GM19193 (cell line): ENCODE results near the gene PLEKHH1.

Source experiments
- POLR2A ChIP-seq: IDR thresholded peaks from 4 replicates; pipeline ENCODE4 v1.6.1; 2011; ENCODE audit not compliant: insufficient read depth, insufficient read length; ENCODE audit errors: extremely low read depth

Gene PLEKHH1

DNA sequence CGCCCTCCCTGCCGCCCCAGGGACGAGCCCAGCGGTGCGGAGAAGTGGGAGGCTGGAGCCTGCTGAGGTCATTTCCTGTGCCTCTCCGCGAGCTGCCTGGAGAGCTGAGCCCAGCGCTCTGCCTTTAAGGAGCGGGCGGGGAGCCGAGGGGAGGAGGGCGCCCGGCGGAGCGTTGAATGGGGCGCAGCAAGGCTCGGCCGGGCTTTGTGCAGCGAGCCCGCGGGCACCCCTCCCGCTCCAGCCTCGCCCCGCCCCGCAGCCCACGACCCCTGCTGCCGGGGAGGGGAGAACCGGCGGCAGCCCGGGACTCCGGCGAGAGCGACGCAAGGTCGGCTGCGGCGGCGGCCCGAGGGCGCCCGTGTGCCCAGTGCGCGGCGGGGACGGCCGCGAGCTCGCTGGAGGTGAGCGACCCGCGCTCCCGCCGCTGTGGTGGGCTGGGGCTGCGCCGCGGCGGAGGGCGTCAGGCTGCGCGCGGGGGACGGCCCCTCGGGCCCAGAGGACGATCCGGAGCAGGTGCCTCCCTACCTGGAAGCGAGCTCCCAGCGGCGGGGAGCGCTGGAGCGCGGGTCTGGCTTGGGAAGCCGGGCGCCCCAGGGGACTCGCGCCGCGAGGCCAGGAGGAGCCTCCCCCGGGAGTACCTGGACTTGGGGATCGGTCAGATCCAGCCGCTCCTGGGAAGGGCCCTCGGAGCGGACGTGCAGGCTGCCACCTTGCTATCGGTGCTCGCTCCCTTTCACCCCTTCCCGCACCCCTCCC lies at the start of gene PLEKHH1:
TSS of gene PLEKHH1 (plus strand) at position 293 of the 756 bp plus-strand sequence. CDS start 8,578 bp downstream, outside the sequence.
- no peak for TF ChIP-seq POLR2A

DNA sequence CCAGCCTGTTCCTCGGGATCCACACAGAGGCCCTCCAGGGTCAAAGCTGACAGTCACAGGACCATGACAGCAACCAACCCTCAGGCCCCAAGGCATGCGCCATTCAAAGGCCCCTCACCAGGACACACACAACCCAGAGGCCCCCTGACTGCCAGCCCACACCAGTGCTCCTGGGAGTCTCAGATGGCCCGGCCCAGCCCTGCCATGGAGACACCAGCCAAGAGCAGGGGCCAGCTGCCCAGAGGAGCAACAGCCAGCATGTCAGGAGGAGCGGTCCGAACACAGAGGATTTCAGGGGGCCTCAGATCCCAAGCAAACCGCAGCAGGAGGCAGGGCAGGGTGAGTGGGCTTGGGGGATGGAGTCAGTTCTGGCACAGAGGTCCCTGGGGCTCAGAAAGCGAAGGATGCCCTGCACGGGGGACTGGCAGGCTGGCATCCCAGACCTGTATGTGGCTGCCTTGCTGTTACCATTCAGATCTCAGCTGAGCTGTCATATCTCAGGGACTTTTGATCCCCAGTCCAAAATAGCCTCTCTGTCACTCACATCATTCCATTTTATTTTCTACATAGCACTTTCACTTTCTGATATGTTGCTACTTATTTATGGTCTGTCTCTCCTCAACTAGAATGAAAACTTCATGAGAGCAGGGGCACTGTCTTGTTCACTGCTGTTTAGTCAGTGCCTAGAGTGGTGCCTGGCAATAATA lies 49.4 kb upstream of the PLEKHH1 start:
- TF ChIP-seq POLR2A = no peak

- no peak for TF ChIP-seq POLR2A
Observed at GRCh38 chr14:67485501-67486095, 47.5 kb upstream of the PLEKHH1 start.

DNA sequence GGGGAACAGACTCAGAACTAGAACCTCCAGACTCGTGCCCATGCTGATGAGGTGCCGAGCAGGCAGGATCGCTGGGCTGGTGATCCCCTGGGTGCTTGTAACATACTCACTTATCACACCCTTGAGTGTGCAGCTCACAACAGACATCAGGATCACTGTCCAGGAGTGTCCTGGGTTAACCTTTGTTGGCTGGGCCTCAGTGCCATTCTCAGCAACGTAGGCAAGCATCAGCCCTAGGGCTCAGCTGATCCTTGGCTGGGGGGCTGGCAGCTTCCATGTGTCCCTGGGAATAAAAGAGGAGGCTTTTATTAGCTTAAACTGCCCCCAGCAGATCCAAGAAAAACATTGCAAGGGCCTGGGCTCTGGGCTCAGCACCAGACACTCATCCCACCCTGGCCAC lies 46.2 kb upstream of the PLEKHH1 start:
- TF ChIP-seq POLR2A = no peak

DNA sequence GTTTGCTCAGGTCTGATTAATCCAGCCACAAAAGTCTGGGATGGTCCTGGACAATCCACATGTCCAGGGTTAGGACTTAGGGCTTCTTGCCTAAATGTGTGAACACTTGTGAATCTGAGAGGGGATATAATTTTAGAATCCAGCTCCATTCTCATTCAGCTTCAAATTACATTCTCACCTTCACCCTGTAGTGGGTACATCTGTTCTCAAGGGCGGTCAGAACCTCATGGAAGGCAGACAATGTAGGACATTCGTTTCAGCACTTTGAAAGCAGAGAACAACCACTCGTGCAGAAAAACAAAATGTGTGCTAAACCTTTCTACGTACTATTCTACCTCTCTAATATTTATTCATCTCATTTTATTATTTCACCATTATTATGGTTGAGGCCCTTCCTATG lies 45.8 kb upstream of the PLEKHH1 start:
- no peak for TF ChIP-seq POLR2A

DNA sequence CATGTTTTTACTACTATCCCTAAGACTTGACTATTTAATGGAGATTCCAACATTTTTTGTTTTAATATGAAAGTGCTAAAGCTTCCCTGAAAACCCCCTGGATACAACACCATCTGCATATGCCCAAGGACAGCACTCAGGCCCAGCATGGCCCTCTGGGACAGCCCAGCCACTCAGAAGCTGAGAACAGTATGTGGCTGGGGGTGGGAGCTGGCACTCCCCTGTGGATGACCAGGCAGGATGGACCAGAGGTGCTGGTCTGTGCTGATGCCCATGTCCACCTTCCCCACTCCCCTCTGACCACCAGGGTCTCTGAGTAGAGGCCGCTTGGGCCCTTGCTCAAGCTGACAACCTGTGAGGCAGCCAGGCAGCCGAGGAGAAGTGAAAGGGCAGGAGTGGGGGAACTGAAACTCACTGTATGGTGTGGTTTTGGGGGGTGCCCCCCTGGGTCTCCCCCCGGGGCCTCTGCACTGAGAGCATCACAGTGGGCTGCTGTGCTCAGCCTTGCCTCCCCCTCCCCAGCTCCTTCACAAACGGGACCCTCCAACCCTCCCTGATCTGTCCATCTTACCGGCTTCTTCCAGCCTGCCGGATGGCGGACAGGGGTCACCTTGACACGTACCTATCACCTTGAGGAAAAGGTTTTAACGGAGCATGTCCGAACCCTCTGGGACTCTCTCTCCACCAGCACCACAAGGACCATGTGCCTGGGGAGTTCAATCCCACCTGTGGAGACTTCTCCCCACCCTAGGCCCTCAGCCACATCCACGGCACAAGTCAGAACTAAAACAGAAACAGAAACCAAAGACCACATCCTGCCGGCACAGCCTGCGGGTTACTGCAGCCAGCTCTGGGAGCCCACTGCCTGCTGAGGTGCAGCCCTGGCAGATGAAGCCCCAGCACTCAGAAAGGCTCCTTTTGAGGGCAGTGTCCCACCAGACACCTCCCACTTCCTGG lies 44.9 kb upstream of the PLEKHH1 start, which contains the start of gene TMEM229B:
TSS of gene TMEM229B (minus strand) at position 785 of the 957 bp plus-strand sequence. CDS start 14,798 bp downstream, outside the sequence.
- peak; percentile 40 for TF ChIP-seq POLR2A

DNA sequence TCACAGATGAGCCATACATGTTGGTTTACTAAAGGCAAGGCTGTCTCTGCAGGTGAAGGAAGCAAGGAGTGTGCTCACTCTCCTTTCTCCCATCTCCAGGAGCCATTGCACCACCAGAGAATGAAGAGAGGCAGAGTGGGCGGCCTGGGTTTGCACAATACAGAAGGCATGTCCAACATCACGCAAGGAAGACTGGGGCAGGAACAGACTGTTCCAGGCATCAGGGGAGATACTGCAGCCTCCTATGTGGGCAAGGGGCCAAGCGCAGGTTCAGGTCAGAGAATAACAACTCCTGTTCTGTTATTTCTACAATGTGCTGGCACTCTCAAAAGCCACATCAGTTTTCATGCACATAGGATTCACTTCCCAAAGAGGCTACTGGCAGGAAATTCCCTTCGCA lies 42.9 kb upstream of the PLEKHH1 start:
- TF ChIP-seq POLR2A = no peak

GRCh38 chr14:67491285-67491684 lies 41.8 kb upstream of the PLEKHH1 start:
- TF ChIP-seq POLR2A = no peak

DNA sequence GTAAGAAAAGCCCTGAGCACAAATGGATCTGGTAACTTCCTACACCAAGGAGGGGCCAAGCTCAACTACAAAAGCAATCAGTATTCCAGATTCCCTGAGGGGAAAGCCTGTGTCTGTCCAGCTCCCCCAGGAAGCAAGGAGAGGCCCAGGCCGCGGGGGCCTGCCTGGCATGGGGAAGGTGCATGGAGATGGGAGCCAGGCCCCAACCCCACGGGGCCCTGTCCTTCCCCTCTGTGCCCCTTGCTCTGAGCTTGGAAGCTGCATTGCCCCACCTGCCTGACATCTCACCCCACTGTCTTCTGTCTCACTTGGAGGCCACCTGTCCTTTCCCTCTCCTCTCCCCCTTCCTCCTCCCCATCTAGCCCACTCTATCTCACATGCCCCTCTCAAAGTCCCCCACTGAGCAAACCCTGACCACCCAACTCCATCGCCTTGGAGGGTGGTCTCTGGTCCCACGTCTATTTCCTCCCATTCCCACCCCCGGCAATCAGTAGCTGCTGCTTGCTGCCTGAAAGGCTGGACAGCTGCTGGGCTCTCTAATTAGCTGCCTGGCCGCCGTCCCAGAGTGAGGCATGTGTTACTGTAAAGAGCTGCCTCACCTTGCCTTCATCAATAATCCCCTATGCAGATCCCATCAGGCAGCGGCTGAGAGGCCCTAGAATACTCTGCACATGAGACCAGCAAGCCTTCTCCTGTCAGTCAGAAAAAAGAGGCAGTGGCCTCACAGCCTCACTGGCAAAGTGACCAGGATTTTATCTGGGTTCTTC lies 41.2 kb upstream of the PLEKHH1 start:
- no peak for TF ChIP-seq POLR2A

- TF ChIP-seq POLR2A = no peak
Observed at GRCh38 chr14:67492538-67492937, 40.6 kb upstream of the PLEKHH1 start.

GRCh38 chr14:67493092-67493717 lies 39.9 kb upstream of the PLEKHH1 start:
- TF ChIP-seq POLR2A = no peak

- no peak for TF ChIP-seq POLR2A
Observed at GRCh38 chr14:67495827-67496226, 37.3 kb upstream of the PLEKHH1 start.

- TF ChIP-seq POLR2A = no peak
Observed at GRCh38 chr14:67497216-67497615, 35.9 kb upstream of the PLEKHH1 start.
